NT2/D1 (cell line): Measurements from ENCODE around the gene XKR7.
A peak's percentile ranks its signal among the peaks of the same experiment; 100 is the strongest.

ENCODE experiments used
- DNase-seq: peaks from one replicate; pipeline ENCODE4 v3.0.0-alpha.2; 2011; ENCODE audit warnings: low read depth, low spot score
- H3K27me3 ChIP-seq: 2 replicates; pipeline ENCODE4 v1.6.0; 2011; ENCODE audit warnings: mild to moderate bottlenecking; ENCODE audit not compliant: insufficient read length, insufficient read depth
- H3K36me3 ChIP-seq: 2 replicates; pipeline ENCODE4 v1.6.1; 2011; ENCODE audit warnings: mild to moderate bottlenecking, low read length, mixed read lengths; ENCODE audit not compliant: insufficient read depth, insufficient read length
- H3K4me1 ChIP-seq: 2 replicates; pipeline ENCODE4 v1.5.1; 2011; ENCODE audit not compliant: insufficient read depth, insufficient read length
- H3K4me3 ChIP-seq: 2 replicates; pipeline ENCODE4 v1.5.1; 2011; ENCODE audit warnings: low read depth; ENCODE audit not compliant: insufficient read length
- H3K9ac ChIP-seq: 2 replicates; pipeline ENCODE4 v1.6.0; 2011; ENCODE audit warnings: low read depth; ENCODE audit not compliant: insufficient read length
- H3K9me3 ChIP-seq: 2 replicates; pipeline ENCODE4 v1.5.1; 2011; ENCODE audit warnings: mild to moderate bottlenecking, low read length; ENCODE audit not compliant: insufficient read depth
- SUZ12 ChIP-seq: IDR thresholded peaks from 2 replicates; pipeline ENCODE4 v1.6.1; 2011; ENCODE audit not compliant: insufficient read length, insufficient read depth; ENCODE audit errors: extremely low read depth
- YY1 ChIP-seq: IDR thresholded peaks from 2 replicates; pipeline ENCODE4 v1.6.1; 2011; ENCODE audit not compliant: insufficient read length, insufficient read depth
- ZNF274 ChIP-seq: IDR thresholded peaks from 2 replicates; pipeline ENCODE4 v1.6.1; 2011; ENCODE audit warnings: mild to moderate bottlenecking, low read depth, low read length

The XKR7 gene

DNA sequence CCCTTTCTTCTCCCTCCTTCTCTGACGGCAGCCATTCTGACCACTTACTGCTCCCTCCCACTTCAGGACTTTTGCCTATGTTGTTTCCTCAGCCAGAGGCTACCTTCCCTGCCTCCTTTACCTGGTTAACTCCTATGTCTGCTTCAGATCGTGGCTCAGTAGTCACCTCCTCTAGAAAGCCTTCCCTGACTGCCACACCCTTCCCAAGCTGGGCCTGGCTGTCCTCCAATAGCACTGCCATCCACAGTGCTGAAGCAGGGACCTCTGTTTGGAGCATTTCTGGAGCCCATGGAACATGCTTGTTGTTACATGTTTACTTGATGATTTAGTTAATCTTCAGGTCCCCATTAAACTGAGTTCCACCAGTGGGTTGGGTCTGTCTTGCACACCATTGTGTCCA is 13.8 kb downstream of the XKR7 start:
- TF ChIP-seq SUZ12 (no peak), YY1 (no peak), ZNF274 (no peak)
- no peak overlapping the region for H3K4me3 ChIP-seq
- no peaks in the 10 kb centered on the region for H3K36me3 ChIP-seq
- no peaks in the 10 kb centered on the region for H3K9me3 ChIP-seq
- DNase-seq, result no peak
- H3K9ac ChIP-seq, result no peak overlapping the region
- H3K27me3 ChIP-seq, result no peaks in the 10 kb centered on the region
- H3K4me1 ChIP-seq, result peaks cover 6% of the 10 kb centered on the region

DNA sequence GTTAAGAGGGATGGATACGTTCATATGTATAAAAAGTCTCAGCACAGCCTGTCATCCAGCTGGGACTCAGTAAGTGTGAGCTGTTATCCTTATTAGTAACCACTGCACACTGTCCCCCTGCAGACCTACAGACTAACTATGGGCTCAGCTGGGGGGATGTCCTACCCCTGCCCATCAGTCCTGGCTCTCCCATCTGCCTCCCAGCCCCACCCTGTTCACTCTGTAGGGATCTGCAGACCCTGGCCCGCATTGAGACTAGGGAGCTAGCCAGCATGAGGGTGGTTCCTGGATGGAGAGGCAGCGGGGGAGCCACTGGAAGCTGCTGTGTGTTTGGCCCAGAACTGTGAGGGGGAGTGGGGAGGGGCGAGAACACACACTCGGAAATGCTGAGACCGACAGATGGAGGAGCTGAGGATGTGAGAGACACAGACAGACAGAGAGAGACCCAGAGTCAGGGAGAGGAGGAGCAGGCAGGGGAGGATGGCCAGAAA is 17.1 kb downstream of the XKR7 start:
- no peaks in the 10 kb centered on the region for H3K9me3 ChIP-seq
- H3K9ac ChIP-seq, result no peak overlapping the region
- H3K27me3 ChIP-seq, result no peaks in the 10 kb centered on the region
- no peak overlapping the region for H3K4me3 ChIP-seq
- no peaks in the 10 kb centered on the region for H3K36me3 ChIP-seq
- DNase-seq, result no peak
- H3K4me1 ChIP-seq, result peaks cover 10% of the 10 kb centered on the region
- TF ChIP-seq ZNF274, result no peak
- TF ChIP-seq YY1, result no peak
- TF ChIP-seq SUZ12, result no peak

DNA sequence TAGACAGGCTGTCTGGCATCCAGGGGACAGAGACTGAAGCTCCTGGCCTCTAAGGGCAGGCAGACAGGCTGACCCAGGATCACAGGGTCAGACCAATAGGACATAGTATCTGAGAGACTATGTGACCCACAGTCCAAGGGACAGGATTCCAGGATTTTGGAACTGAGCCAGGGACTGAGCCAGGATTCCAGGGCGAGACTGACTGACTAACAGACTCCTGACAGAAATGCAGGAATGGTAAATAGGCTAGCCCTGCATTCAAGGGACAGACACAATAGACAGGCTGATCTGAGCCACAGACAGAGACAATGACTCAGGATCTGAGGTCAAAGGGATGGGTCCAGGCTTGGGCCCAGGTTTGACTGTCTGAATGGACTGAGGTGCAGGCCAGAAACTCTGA is 19.8 kb downstream of the XKR7 start:
- Histone ChIP-seq H3K36me3 (no peaks in the 10 kb centered on the region), H3K9ac (no peak overlapping the region), H3K9me3 (no peaks in the 10 kb centered on the region), H3K4me1 (peaks cover 10% of the 10 kb centered on the region), H3K27me3 (peaks cover 10% of the 10 kb centered on the region), H3K4me3 (no peak overlapping the region)
- TF ChIP-seq SUZ12 (no peak), YY1 (no peak), ZNF274 (no peak)
- no peak for DNase-seq

DNA sequence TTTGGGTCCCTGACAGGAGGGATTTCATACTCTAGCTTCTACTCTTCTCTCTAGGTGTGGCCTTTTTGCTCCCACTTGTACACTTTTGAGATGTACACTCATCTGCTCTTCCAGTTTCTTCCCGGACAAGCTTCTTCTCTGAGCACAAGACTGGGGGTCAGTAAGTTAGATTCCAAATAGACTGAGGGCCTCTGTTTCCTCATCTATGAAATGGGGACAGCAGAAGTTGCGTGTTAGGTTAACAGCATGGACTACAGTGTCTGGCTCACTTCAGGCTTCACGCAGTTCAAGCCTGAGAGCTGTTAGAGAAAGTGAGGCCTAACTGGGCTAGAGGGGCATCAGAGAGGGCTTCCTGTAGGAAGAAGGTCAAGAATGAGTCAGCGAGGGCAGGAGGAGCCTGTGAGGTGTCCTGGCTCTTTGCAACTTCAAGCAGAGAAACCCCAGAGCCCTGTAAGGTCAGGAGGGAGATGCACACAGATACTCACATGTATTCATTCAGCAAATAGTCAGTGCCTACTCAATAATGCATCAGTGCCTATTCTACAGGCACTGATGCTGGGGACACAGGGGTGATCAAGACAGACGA is 20.6 kb downstream of the XKR7 start:
- Histone ChIP-seq H3K27me3 (peaks cover 17% of the 10 kb centered on the region), H3K36me3 (no peaks in the 10 kb centered on the region), H3K4me3 (no peak overlapping the region), H3K9me3 (no peaks in the 10 kb centered on the region), H3K4me1 (peaks cover 10% of the 10 kb centered on the region), H3K9ac (peak overlapping the region; percentile 17)
- TF ChIP-seq SUZ12 (no peak), ZNF274 (no peak), YY1 (no peak)
- no peak for DNase-seq

DNA sequence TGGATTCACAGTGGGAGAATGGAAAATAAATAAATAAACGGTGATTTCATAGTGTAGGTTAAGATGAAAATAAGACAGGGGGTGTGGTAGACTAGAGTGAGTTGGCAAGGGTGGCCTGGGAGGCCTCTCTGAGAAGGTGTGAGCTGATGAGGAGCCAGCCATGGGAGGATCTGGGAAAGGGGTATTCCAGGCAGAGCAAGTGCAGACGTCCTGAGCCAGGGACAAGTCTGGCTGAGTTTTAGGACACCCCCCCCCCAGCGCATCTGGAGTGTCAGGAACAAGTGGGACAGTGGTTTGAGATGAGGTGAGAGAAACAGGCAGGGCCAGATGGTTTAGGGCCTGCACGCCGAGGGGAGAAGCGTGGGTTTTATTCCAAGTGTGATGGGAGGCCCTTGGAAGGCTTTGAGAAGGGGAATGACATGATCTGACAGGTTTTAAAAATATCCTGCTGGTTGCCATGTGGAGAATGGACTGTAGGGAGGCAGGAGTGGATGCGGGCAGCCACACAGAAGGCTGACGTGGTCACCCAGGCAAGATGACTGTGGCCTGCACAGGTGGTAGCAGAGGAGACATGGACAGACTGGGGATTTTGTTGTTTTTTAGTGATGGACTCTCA is 21.2 kb downstream of the XKR7 start:
- Histone ChIP-seq H3K9ac (no peak overlapping the region), H3K27me3 (peaks cover 24% of the 10 kb centered on the region), H3K9me3 (no peaks in the 10 kb centered on the region), H3K4me1 (peaks cover 10% of the 10 kb centered on the region), H3K36me3 (no peaks in the 10 kb centered on the region), H3K4me3 (no peak overlapping the region)
- TF ChIP-seq ZNF274 (no peak), YY1 (no peak), SUZ12 (no peak)
- no peak for DNase-seq

DNA sequence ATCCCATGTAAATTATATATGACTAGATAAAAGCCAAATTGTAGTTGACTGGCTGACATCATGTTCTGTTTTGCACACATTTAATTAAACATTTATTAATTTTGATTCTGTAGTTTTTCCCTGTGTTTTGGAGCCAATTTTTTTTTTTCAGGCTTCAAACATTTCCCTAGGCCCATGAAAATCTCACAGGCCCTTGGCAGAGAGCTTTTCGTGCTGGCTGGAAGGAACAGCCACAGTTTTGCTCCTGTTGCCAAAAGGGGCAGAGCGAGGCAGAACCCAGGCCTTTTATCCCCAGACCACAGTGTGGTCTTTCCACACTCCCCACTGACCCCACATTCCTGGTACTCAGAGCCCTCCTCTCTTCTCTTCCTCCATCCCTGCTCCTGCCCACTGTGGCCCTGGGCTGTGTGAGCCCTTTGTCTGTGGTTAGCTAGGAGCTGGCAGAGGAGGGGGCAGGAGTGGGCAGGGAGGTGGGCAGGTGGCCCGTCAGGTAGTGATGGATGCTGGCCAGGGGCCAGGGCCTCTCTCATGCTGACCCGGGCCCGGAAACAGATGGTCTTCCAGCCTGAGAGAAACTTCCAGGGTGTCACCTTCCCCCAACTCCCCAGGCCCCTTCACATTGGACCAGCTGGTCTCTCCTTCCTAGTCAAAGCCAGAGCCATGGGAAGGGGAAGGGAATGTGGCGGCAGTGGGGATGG is 22.8 kb downstream of the XKR7 start:
- peaks cover 4% of the 10 kb centered on the region for H3K4me1 ChIP-seq
- H3K4me3 ChIP-seq, result no peak overlapping the region
- no peaks in the 10 kb centered on the region for H3K9me3 ChIP-seq
- no peak overlapping the region for H3K9ac ChIP-seq
- TF ChIP-seq ZNF274 (no peak), YY1 (no peak), SUZ12 (no peak)
- DNase-seq, result no peak
- no peaks in the 10 kb centered on the region for H3K36me3 ChIP-seq
- peaks cover 40% of the 10 kb centered on the region for H3K27me3 ChIP-seq

DNA sequence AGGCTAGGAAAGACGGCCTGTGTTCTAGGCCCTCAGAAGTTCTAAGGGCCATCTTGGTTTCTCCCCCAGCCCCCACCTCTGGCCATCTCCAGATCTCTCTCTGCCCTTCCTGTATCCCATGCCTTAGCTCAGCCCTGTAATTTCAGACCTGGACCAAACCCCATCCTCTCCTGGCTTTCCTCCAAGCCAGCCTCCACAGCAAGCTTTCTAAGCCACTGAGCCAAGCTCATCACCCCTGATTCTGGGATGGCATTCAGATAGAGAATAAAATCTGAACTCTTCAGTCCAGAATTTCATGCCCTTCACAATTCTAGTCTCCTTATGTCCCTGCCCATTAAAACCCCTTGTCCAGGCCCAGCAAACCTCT is 23.4 kb downstream of the XKR7 start:
- Histone ChIP-seq H3K4me1 (peaks cover 4% of the 10 kb centered on the region), H3K9ac (no peak overlapping the region), H3K4me3 (no peak overlapping the region), H3K9me3 (no peaks in the 10 kb centered on the region), H3K27me3 (peaks cover 43% of the 10 kb centered on the region), H3K36me3 (no peaks in the 10 kb centered on the region)
- TF ChIP-seq YY1 (no peak), ZNF274 (no peak), SUZ12 (no peak)
- no peak for DNase-seq
